Esophagus squamous epithelium (tissue), 4 donors: ENCODE results near the gene ACKR1.

Experiments used
- POLR2A ChIP-seq, 4 donors: fragments of 450-650 bp; IDR thresholded peaks; one replicate each; pipeline ENCODE4 v1.6.1; 2017; ENCODE audit warnings: antibody characterized with exemption in 4 of 4, mild to moderate bottlenecking in 4 of 4, moderate library complexity in 3 of 4
- TF ChIP-seq, protein P1 (sequence below), 6 experiments: fragments of 450-650 bp in 4 of 6; fragments of 200-600 bp in 2 of 6; sonication (generic) in 2 of 6; IDR thresholded peaks; one replicate each; pipeline ENCODE4 v1.5.1; 2016 to 2019; ENCODE audit warnings: antibody characterized with exemption in 6 of 6, mild to moderate bottlenecking in 4 of 6, moderate library complexity in 4 of 6

- TF ChIP-seq POLR2A (IDR thresholded peaks at IDR 0.05) = no peak
- TF ChIP-seq, protein P1, sequence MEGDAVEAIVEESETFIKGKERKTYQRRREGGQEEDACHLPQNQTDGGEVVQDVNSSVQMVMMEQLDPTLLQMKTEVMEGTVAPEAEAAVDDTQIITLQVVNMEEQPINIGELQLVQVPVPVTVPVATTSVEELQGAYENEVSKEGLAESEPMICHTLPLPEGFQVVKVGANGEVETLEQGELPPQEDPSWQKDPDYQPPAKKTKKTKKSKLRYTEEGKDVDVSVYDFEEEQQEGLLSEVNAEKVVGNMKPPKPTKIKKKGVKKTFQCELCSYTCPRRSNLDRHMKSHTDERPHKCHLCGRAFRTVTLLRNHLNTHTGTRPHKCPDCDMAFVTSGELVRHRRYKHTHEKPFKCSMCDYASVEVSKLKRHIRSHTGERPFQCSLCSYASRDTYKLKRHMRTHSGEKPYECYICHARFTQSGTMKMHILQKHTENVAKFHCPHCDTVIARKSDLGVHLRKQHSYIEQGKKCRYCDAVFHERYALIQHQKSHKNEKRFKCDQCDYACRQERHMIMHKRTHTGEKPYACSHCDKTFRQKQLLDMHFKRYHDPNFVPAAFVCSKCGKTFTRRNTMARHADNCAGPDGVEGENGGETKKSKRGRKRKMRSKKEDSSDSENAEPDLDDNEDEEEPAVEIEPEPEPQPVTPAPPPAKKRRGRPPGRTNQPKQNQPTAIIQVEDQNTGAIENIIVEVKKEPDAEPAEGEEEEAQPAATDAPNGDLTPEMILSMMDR (IDR thresholded peaks at IDR 0.05) = no peak
Observed at GRCh38 chr1:159177272-159177907, 27.3 kb upstream of the ACKR1 start.
